K562 (cell line): ENCODE data around the gene KHDC3L. TPM values are rescaled to one million over a fixed set of nuclear protein-coding genes. Genes with fewer than 3 reads are reported as not detected.

Experiments
- CCNT2 ChIP-seq: IDR thresholded peaks from 2 replicates; pipeline ENCODE4 v1.6.1; 2011; ENCODE audit warnings: borderline replicate concordance, low read depth, mild to moderate bottlenecking, moderate library complexity, mixed read lengths, low read length; ENCODE audit not compliant: insufficient read length; ENCODE audit errors: extremely low read depth
- GABPB2 ChIP-seq: fragments of 250-450 bp; sonication (Bioruptor Pico); conservative IDR thresholded peaks from 2 replicates; pipeline ENCODE4 v1.5.1; 2021; ENCODE audit warnings: mild to moderate bottlenecking
- HIVEP1 ChIP-seq: fragments of 250-450 bp; sonication (Bioruptor Pico); IDR thresholded peaks from 2 replicates; pipeline ENCODE4 v1.4.0; 2020; ENCODE audit warnings: mild to moderate bottlenecking
- NBN ChIP-seq: fragments of 450-650 bp; IDR thresholded peaks from 2 replicates; pipeline ENCODE4 v1.6.1; 2016; ENCODE audit warnings: low read depth, mild to moderate bottlenecking
- NR0B1 ChIP-seq: fragments of 450-650 bp; IDR thresholded peaks from one replicate; pipeline ENCODE4 v1.6.1; 2018; ENCODE audit warnings: mild to moderate bottlenecking, moderate library complexity; ENCODE audit not compliant: partially characterized antibody
- POU5F1 ChIP-seq: fragments of 150-350 bp; IDR thresholded peaks from 2 replicates; pipeline ENCODE4 v1.6.1; 2014; ENCODE audit warnings: borderline replicate concordance, low read length, low read depth, mild to moderate bottlenecking; ENCODE audit not compliant: partially characterized antibody
- RCOR1 ChIP-seq, 2 experiments: IDR thresholded peaks; 2 replicates each; pipeline ENCODE4 v1.6.1; 2012; ENCODE audit warnings: low read depth in 2 of 2, low read length in 2 of 2, borderline replicate concordance in 1 of 2, improper control_type of control experiment in 1 of 2
- SAFB2 ChIP-seq: fragments of 200-400 bp; formaldehyde crosslinking; IDR thresholded peaks from 2 replicates; pipeline ENCODE4 v1.6.1; 2018; ENCODE audit warnings: borderline replicate concordance, low read length, low read depth, moderate library complexity; ENCODE audit not compliant: severe bottlenecking
- TEAD1 ChIP-seq, 2 experiments: fragments of 450-650 bp in 1 of 2; sonication (generic) in 1 of 2; formaldehyde crosslinking; IDR thresholded peaks; 2 replicates each; pipeline versions ENCODE4 v1.4.0 to v1.8.0; 2020 to 2022; ENCODE audit warnings: mild to moderate bottlenecking in 2 of 2, missing genetic modification reagents in 1 of 2
- VEZF1 ChIP-seq: fragments of 200-800 bp; sonication (Bioruptor generic); IDR thresholded peaks from 2 replicates; pipeline ENCODE4 v1.6.1; 2017; ENCODE audit warnings: missing genetic modification characterization, missing compliant biosample characterization
- XRCC5 ChIP-seq: fragments of 200-400 bp; formaldehyde crosslinking; IDR thresholded peaks from 2 replicates; pipeline ENCODE4 v1.6.1; 2017; ENCODE audit warnings: low read depth, mild to moderate bottlenecking, low read length
- ZNF24 ChIP-seq: fragments of 450-650 bp; IDR thresholded peaks from 2 replicates; pipeline ENCODE4 v1.6.1; 2016
- ZNF253 ChIP-seq: fragments of 250-450 bp; sonication (Bioruptor Pico); conservative IDR thresholded peaks from 2 replicates; pipeline ENCODE4 v1.6.1; 2021; ENCODE audit warnings: mild to moderate bottlenecking
- ZNF589 ChIP-seq: fragments of 200-800 bp; sonication (Bioruptor generic); IDR thresholded peaks from 2 replicates; pipeline ENCODE4 v1.6.1; 2016; ENCODE audit warnings: low read depth, missing genetic modification characterization, missing compliant biosample characterization
- polyA plus RNA-seq, 8 experiments: library from polyadenylated mRNA; depleted of rRNA in 4 of 8; stranded (reverse) in 5 of 8; unstranded in 3 of 8; fragments of >200 nt; fragmentation: Nextera tagmentation in 2 of 8; fragmentation: Illumina TruSeq in 1 of 8; extraction: Ambion mirVana in 2 of 8; extraction: Trizol in 1 of 8; gene quantifications; 2 replicates each; pipeline versions ENCODE4 v1.2.1 to v1.2.3, GENCODE V29; 2011 to 2014; ENCODE audit warnings: inconsistent platforms in 1 of 8, missing spikeins in 1 of 8
- total RNA-seq, 7 experiments: library from RNA; depleted of rRNA in 6 of 7; stranded (reverse); fragments of >200 nt in 6 of 7; fragmentation: Illumina TruSeq in 2 of 7; extraction: Trizol in 2 of 7; gene quantifications; 2 replicates each; pipeline versions ENCODE4 v1.2.1 to v1.2.3, GENCODE V29; 2011 to 2021; ENCODE audit warnings: low replicate concordance in 1 of 7
- TF ChIP-seq, protein P1 (sequence below): fragments of 450-650 bp; formaldehyde crosslinking; IDR thresholded peaks from 2 replicates; pipeline ENCODE4 v1.4.0; 2020; ENCODE audit warnings: mild to moderate bottlenecking, moderate library complexity
- TF ChIP-seq, protein P2 (sequence below), 2 experiments: IDR thresholded peaks; 2 replicates each; pipeline ENCODE4 v1.6.1; 2012; ENCODE audit warnings: improper control_type of control experiment in 2 of 2, low read depth in 2 of 2, low read length in 2 of 2, borderline replicate concordance in 1 of 2
- TF ChIP-seq, protein P3 (sequence below), 2 experiments: fragments of 250-450 bp in 1 of 2; fragments of 450-650 bp in 1 of 2; sonication (Bioruptor Pico) in 1 of 2; IDR thresholded peaks; 2 replicates each; pipeline versions ENCODE4 v1.6.1 to v1.8.0; 2016 to 2021; ENCODE audit warnings: mild to moderate bottlenecking in 2 of 2, moderate library complexity in 2 of 2, missing compliant biosample characterization in 1 of 2, missing genetic modification characterization in 1 of 2

Gene KHDC3L
- total and polyA plus RNA-seq, 9 of the 15 experiments (the other 6 are each of a cell fraction or from before 2014, with no cell fraction given) = not detected

- TF ChIP-seq CCNT2 (peak; percentile 44), RCOR1 (IDR thresholded peaks at IDR 0.05; ENCODE audit: borderline replicate concordance in 1 of 2, low read depth in 2 of 2, low read length in 2 of 2) (peak in 1 of 2 experiments; percentile 65; a peak in 2 of 4 replicates), ZNF24 (peak; percentile 80; the same call in 1 of the 2 replicates), HIVEP1 (CRISPR knock-in tag) (no peak), POU5F1 (no peak), NBN (no peak; the same call in 1 of the 2 replicates), ZNF589 (peak; percentile 7; the same call in 1 of the 2 replicates), ZNF253 (CRISPR knock-in tag) (no peak), NR0B1 (no peak), TEAD1 (CRISPR knock-in tag; IDR thresholded peaks at IDR 0.05) (0 out of 4 replicates have a peak, but pooled peaks of 1 of the 2 experiments have one; percentile 66), SAFB2 (no peak), VEZF1 (CRISPR knock-in tag) (peak; percentile 47), XRCC5 (no peak), GABPB2 (no peak)
- TF ChIP-seq, protein P1, sequence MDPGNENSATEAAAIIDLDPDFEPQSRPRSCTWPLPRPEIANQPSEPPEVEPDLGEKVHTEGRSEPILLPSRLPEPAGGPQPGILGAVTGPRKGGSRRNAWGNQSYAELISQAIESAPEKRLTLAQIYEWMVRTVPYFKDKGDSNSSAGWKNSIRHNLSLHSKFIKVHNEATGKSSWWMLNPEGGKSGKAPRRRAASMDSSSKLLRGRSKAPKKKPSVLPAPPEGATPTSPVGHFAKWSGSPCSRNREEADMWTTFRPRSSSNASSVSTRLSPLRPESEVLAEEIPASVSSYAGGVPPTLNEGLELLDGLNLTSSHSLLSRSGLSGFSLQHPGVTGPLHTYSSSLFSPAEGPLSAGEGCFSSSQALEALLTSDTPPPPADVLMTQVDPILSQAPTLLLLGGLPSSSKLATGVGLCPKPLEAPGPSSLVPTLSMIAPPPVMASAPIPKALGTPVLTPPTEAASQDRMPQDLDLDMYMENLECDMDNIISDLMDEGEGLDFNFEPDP = no peak
- TF ChIP-seq, protein P2, sequence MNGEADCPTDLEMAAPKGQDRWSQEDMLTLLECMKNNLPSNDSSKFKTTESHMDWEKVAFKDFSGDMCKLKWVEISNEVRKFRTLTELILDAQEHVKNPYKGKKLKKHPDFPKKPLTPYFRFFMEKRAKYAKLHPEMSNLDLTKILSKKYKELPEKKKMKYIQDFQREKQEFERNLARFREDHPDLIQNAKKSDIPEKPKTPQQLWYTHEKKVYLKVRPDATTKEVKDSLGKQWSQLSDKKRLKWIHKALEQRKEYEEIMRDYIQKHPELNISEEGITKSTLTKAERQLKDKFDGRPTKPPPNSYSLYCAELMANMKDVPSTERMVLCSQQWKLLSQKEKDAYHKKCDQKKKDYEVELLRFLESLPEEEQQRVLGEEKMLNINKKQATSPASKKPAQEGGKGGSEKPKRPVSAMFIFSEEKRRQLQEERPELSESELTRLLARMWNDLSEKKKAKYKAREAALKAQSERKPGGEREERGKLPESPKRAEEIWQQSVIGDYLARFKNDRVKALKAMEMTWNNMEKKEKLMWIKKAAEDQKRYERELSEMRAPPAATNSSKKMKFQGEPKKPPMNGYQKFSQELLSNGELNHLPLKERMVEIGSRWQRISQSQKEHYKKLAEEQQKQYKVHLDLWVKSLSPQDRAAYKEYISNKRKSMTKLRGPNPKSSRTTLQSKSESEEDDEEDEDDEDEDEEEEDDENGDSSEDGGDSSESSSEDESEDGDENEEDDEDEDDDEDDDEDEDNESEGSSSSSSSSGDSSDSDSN (IDR thresholded peaks at IDR 0.05; ENCODE audit: borderline replicate concordance in 1 of 2, low read depth in 2 of 2, low read length in 2 of 2) = peak; percentile 75 to 83; a peak in 3 of 4 replicates
- TF ChIP-seq, protein P3, sequence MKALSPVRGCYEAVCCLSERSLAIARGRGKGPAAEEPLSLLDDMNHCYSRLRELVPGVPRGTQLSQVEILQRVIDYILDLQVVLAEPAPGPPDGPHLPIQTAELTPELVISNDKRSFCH (CRISPR knock-in tag; IDR thresholded peaks at IDR 0.05) = no peak
- TF ChIP-seq, protein P3 (tag; IDR thresholded peaks at IDR 0.05) = peak; percentile 43; the same call in 1 of the 2 replicates
Observed at GRCh38 chr6:73388800-73389512, 26.5 kb downstream of the KHDC3L start (continued).
